OCI-LY3 (cell line): ENCODE results near the gene MAST1.
"Not testable (repeated sequence)": the region's sequence is repeated elsewhere in the genome, so short reads cannot be mapped to it uniquely, and the experiment has no call there.

ENCODE experiments used
- H2AFZ ChIP-seq: fragments of 200-600, 300-600 bp; shearing (Covaris generic); 2 replicates; pipeline ENCODE4 v1.6.0; 2014; ENCODE audit warnings: antibody characterized with exemption, low read depth, low read length
- H3K27ac ChIP-seq: fragments of 200-600, 300-600 bp; sonication (generic); 2 replicates; pipeline ENCODE4 v1.5.1; 2014; ENCODE audit warnings: mild to moderate bottlenecking, low read length, moderate library complexity, mixed read lengths
- H3K27me3 ChIP-seq: fragments of 200-600, 300-600 bp; sonication (generic); 2 replicates; pipeline ENCODE4 v1.6.1; 2014; ENCODE audit warnings: low read depth, low read length, mixed read lengths
- H3K36me3 ChIP-seq: fragments of 200-600, 300-600 bp; sonication (generic); replicated peaks from 2 replicates; pipeline ENCODE3; 2014; ENCODE audit warnings: low read depth, low read length, mixed read lengths
- H3K4me1 ChIP-seq: fragments of 300-600, 200-600 bp; sonication (generic); 2 replicates; pipeline ENCODE4 v1.6.1; 2014; ENCODE audit warnings: low read length, mixed read lengths
- H3K4me2 ChIP-seq: fragments of 200-600, 300-600 bp; sonication (generic); 2 replicates; pipeline ENCODE4 v1.6.1; 2014; ENCODE audit warnings: low read length, mixed read lengths
- H3K4me3 ChIP-seq: fragments of 300-600, 200-600 bp; sonication (generic); 2 replicates; pipeline ENCODE4 v1.5.1; 2014; ENCODE audit warnings: antibody characterized with exemption, mild to moderate bottlenecking, low read length, moderate library complexity
- H3K79me2 ChIP-seq: fragments of 300-600, 200-600 bp; shearing (Covaris generic); 2 replicates; pipeline ENCODE4 v1.6.1; 2014; ENCODE audit warnings: mild to moderate bottlenecking, low read length, mixed read lengths
- H3K9ac ChIP-seq: fragments of 300-600, 200-600 bp; shearing (Covaris generic); 2 replicates; pipeline ENCODE4 v1.6.0; 2014; ENCODE audit warnings: mild to moderate bottlenecking, low read length, moderate library complexity
- H3K9me3 ChIP-seq: fragments of 200-600, 300-600 bp; shearing (Covaris generic); 2 replicates; pipeline ENCODE4 v1.6.1; 2014; ENCODE audit warnings: low read length, mixed read lengths; ENCODE audit not compliant: insufficient read depth
- H4K20me1 ChIP-seq: fragments of 200-600, 300-600 bp; sonication (generic); 2 replicates; pipeline ENCODE4 v1.6.1; 2016; ENCODE audit warnings: low read length, mixed read lengths; ENCODE audit not compliant: insufficient read depth
- CTCF ChIP-seq: fragments of 200-600, 300-600 bp; sonication (generic); IDR thresholded peaks from 2 replicates; pipeline ENCODE4 v1.5.1; 2014; ENCODE audit warnings: antibody characterized with exemption, low read length, low read depth
- EZH2phosphoT487 ChIP-seq: fragments of 200-600 bp; shearing (Covaris generic); IDR thresholded peaks from 2 replicates; pipeline ENCODE4 v1.6.1; 2018; ENCODE audit warnings: antibody characterized with exemption, mixed run types, low read depth

The MAST1 gene

GRCh38 chr19:12907166-12907565, 68.9 kb downstream of the MAST1 start:
- Histone ChIP-seq H4K20me1 (no peaks in the 10 kb centered on the region), H3K9ac (no peak overlapping the region), H3K9me3 (no peaks in the 10 kb centered on the region), H3K27ac (no peak overlapping the region), H3K79me2 (no peaks in the 10 kb centered on the region), H2AFZ (no peak overlapping the region), H3K4me1 (no peaks in the 10 kb centered on the region), H3K27me3 (no peaks in the 10 kb centered on the region), H3K4me3 (no peak overlapping the region), H3K4me2 (no peak overlapping the region), H3K36me3 (peaks cover 10% of the 10 kb centered on the region)
- TF ChIP-seq CTCF (no peak), EZH2phosphoT487 (no peak)

GRCh38 chr19:12912571-12912970, 74.3 kb downstream of the MAST1 start:
- no peaks in the 10 kb centered on the region for H4K20me1 ChIP-seq
- no peak overlapping the region for H3K4me3 ChIP-seq
- H3K4me1 ChIP-seq: peaks cover 5% of the 10 kb centered on the region; the same call in 1 of the 2 replicates
- H3K36me3 ChIP-seq: no peaks in the 10 kb centered on the region
- H3K9me3 ChIP-seq: no peaks in the 10 kb centered on the region
- H3K4me2 ChIP-seq: no peak overlapping the region
- no peaks in the 10 kb centered on the region for H3K27me3 ChIP-seq
- no peak for TF ChIP-seq EZH2phosphoT487
- TF ChIP-seq CTCF: no peak
- no peak overlapping the region for H2AFZ ChIP-seq
- no peak overlapping the region for H3K27ac ChIP-seq
- no peak overlapping the region for H3K9ac ChIP-seq
- no peaks in the 10 kb centered on the region for H3K79me2 ChIP-seq

- Histone ChIP-seq H3K4me2 (no peak overlapping the region), H3K36me3 (no peaks in the 10 kb centered on the region), H2AFZ (no peak overlapping the region), H4K20me1 (no peaks in the 10 kb centered on the region), H3K27ac (no peak overlapping the region), H3K4me1 (peaks cover 5% of the 10 kb centered on the region; the same call in 1 of the 2 replicates), H3K4me3 (no peak overlapping the region), H3K79me2 (no peaks in the 10 kb centered on the region), H3K9me3 (no peaks in the 10 kb centered on the region), H3K27me3 (no peaks in the 10 kb centered on the region), H3K9ac (no peak overlapping the region)
- no peak for TF ChIP-seq EZH2phosphoT487
- TF ChIP-seq CTCF: no peak
These were observed 74.8 kb downstream of the MAST1 start for GRCh38 chr19:12913011-12913561.

GRCh38 chr19:12913851-12914690, 75.8 kb downstream of the MAST1 start:
- Histone ChIP-seq H3K4me3 (no peak overlapping the region), H3K9me3 (no peaks in the 10 kb centered on the region), H3K4me1 (peaks cover 12% of the 10 kb centered on the region), H3K79me2 (no peaks in the 10 kb centered on the region), H3K9ac (no peak overlapping the region), H3K27ac (no peak overlapping the region), H3K27me3 (no peaks in the 10 kb centered on the region), H3K4me2 (no peak overlapping the region), H3K36me3 (no peaks in the 10 kb centered on the region), H2AFZ (no peak overlapping the region), H4K20me1 (no peaks in the 10 kb centered on the region)
- no peak for TF ChIP-seq CTCF
- TF ChIP-seq EZH2phosphoT487: no peak

GRCh38 chr19:12915860-12916259, 77.5 kb downstream of the MAST1 start:
- not testable (repeated sequence) for H3K27ac ChIP-seq, H4K20me1 ChIP-seq, H3K79me2 ChIP-seq, H3K27me3 ChIP-seq, H3K4me3 ChIP-seq, H2AFZ ChIP-seq, H3K9me3 ChIP-seq, H3K9ac ChIP-seq, H3K36me3 ChIP-seq, H3K4me2 ChIP-seq
- H3K4me1 ChIP-seq: peaks cover 14% of the 10 kb centered on the region
